ENCODE data around the gene ARF1. TPM values are rescaled to one million over a fixed set of nuclear protein-coding genes. Genes with fewer than 3 reads are reported as not detected.

The ARF1 gene
- total and polyA plus RNA-seq, 10 of the 15 experiments (the other 5 are each of a cell fraction or from before 2014, with no cell fraction given): 48.4 to 508 (median 283) TPM

DNA sequence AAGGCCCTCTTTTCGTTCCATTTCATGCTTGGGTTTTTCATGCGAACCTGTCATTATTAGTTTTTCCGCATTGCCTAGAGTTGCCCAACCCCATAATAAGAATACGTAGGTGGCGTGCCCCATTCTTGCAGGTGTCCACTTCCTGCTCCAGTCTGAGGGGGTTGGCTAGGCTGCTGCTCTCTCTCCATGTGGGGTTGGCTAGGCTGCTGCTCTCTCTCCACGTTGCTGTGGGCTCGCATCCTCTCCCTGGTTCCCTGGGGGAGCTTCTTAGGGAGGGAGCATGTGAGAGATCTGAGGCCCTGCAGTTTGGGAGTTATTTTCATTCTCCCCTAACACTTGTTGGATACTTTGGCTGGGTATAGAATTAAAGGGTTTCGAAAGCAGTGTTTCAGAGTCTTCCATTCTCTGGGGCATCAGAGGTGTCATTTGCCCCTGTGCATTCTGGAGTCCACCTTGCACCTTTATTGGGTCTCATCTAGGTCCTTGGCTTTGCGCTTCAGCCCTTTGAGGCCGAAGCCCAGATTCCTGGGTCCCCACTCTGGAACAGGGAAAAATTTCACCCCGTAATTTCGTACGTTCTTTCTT is 12.0 kb downstream of the ARF1 start:
- ATAC-seq (no peak), DNase-seq (ENCODE audit: low read depth, low spot score) (no peak), FAIRE-seq (no peak)
- H3K36me3 ChIP-seq (ENCODE audit: control insufficient read depth in 2 of 2, insufficient read depth in 2 of 2, low read length in 1 of 2): peaks cover 25 to 45% of the 10 kb centered on the region in 2 experiments; a peak in 3 of 4 replicates
- no peak overlapping the region for H3K27ac ChIP-seq (ENCODE audit: control insufficient read depth, insufficient read depth)
- H3K27me3 ChIP-seq (replicated peaks in 1 of 2; ENCODE audit: control insufficient read depth in 2 of 2, insufficient read depth in 2 of 2, low read length in 1 of 2): no peaks in the 10 kb centered on the region
- H3K9ac ChIP-seq (ENCODE audit: control insufficient read depth, insufficient read depth, low read length): no peak overlapping the region
- BruUV-seq (replicated peaks): no TSS peak
- ChIA-PET POLR2A (interaction anchor here (0.5 kb wide), 1 partner anchor 627 kb away, joined by 10 read pairs; no protein-coding TSS in a partner anchor), CTCF (no interaction called here), SMC1A (ENCODE audit: uncharacterized antibody, unreplicated experiment) (no interaction called here), RAD21 (ENCODE audit: unreplicated experiment) (no interaction called here)
- peaks cover 14% of the 10 kb centered on the region for H3K4me1 ChIP-seq (ENCODE audit: control insufficient read depth, insufficient read depth, low read length)
- H3K4me2 ChIP-seq (ENCODE audit: control insufficient read depth, insufficient read depth): no peak overlapping the region
- H3K79me2 ChIP-seq (ENCODE audit: control insufficient read depth, insufficient read depth, low read length): peaks cover 78% of the 10 kb centered on the region
- WGBS (ENCODE audit: insufficient coverage, insufficient replicate concordance, low lambda C conversion rate, missing lambda C conversion rate): 92% methylated on average over 13 of the region's 13 CpGs
- H2AFZ ChIP-seq (ENCODE audit: control insufficient read depth, low read depth, low read length): no peak overlapping the region
- H3K4me3 ChIP-seq: no peak overlapping the region
- no peak for TF ChIP-seq STAT1 (conservative IDR thresholded peaks at IDR 0.05)
- no peak for TF ChIP-seq MXI1 (IDR thresholded peaks at IDR 0.05; ENCODE audit: low read depth, low read length)
- no peak for TF ChIP-seq FOS (IDR thresholded peaks at IDR 0.05; ENCODE audit: borderline replicate concordance, extremely low read depth, insufficient read length)
- no peak for TF ChIP-seq PRDM15 (CRISPR knock-in tag; IDR thresholded peaks at IDR 0.05)
- no peak for TF ChIP-seq YBX1 (IDR thresholded peaks at IDR 0.05)
- TF ChIP-seq, protein P1, sequence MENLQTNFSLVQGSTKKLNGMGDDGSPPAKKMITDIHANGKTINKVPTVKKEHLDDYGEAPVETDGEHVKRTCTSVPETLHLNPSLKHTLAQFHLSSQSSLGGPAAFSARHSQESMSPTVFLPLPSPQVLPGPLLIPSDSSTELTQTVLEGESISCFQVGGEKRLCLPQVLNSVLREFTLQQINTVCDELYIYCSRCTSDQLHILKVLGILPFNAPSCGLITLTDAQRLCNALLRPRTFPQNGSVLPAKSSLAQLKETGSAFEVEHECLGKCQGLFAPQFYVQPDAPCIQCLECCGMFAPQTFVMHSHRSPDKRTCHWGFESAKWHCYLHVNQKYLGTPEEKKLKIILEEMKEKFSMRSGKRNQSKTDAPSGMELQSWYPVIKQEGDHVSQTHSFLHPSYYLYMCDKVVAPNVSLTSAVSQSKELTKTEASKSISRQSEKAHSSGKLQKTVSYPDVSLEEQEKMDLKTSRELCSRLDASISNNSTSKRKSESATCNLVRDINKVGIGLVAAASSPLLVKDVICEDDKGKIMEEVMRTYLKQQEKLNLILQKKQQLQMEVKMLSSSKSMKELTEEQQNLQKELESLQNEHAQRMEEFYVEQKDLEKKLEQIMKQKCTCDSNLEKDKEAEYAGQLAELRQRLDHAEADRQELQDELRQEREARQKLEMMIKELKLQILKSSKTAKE (IDR thresholded peaks at IDR 0.05; ENCODE audit: low read depth, poor library complexity, severe bottlenecking): no peak
- in situ Hi-C loops (cut with MboI) (no loop called here), intact Hi-C loops (cut with micrococcal nuclease; ENCODE audit: unreplicated experiment) (no loop called here)
- peaks cover 26% of the 10 kb centered on the region; the same call in 2 of the 3 replicates for H3K9me3 ChIP-seq (replicated peaks; ENCODE audit: control insufficient read depth, insufficient read depth, low read length)
- peaks cover 58% of the 10 kb centered on the region for H4K20me1 ChIP-seq (ENCODE audit: control insufficient read depth, insufficient read depth)

All from GM12878 (cell line).